Chondrocyte (in vitro differentiated cells): ENCODE data around the gene ATP8A1. TPM values are rescaled to one million over a fixed set of nuclear protein-coding genes. Genes with fewer than 3 reads are reported as not detected.

Experiments used
- DNase-seq: peaks from one replicate; pipeline ENCODE4 v3.0.0; 2021; ENCODE audit warnings: mixed read lengths, low spot score
- H3K27ac Mint-ChIP-seq: one replicate; pipeline ENCODE4 v1.8.0; 2021; ENCODE audit warnings: mild to moderate bottlenecking, moderate library complexity, mixed read lengths; ENCODE audit not compliant: unreplicated experiment
- H3K27me3 Mint-ChIP-seq: 2 replicates; pipeline ENCODE4 v1.8.0; 2021; ENCODE audit warnings: low read depth, mixed read lengths
- H3K36me3 Mint-ChIP-seq: 2 replicates; pipeline ENCODE4 v1.8.0; 2021; ENCODE audit warnings: low read depth, mixed read lengths
- H3K4me1 Mint-ChIP-seq: 2 replicates; pipeline ENCODE4 v1.8.0; 2021; ENCODE audit warnings: low read depth, mild to moderate bottlenecking, mixed read lengths
- H3K4me3 Mint-ChIP-seq: one replicate; pipeline ENCODE4 v1.8.0; 2021; ENCODE audit warnings: mild to moderate bottlenecking, moderate library complexity, mixed read lengths; ENCODE audit not compliant: unreplicated experiment
- H3K9me3 Mint-ChIP-seq: 2 replicates; pipeline ENCODE4 v1.8.0; 2021; ENCODE audit warnings: low read depth, mixed read lengths
- CTCF ChIP-seq: fragments of 200-600 bp; sonication (generic); IDR thresholded peaks from 2 replicates; pipeline ENCODE4 v1.5.0; 2021; ENCODE audit warnings: antibody characterized with exemption, mild to moderate bottlenecking, moderate library complexity
- total RNA-seq: library from RNA; stranded (reverse); gene quantifications from 3 replicates; pipeline ENCODE4 v1.2.1, GENCODE V29; 2021

ATP8A1 gene
- total RNA-seq, 1 donor from 2014 or later: 0.25 TPM

DNA sequence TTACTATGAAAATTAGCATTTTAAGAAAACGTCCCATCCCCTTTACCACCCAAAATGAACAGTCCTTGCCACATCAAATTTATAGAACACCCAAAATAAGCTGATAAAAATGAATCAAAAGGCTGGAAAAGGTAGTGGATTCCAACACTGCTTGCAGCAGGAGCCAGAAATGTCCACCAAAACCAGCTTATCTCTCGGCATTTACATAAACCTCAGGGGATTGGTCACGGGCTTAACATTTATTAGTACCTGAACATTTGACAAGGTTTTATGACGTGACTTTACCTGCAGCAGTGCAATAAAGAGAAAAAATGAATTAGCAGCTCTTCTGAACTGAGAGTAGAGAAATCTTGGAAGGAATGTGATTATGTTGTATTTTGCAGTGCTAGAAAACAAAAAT is 31.6 kb downstream of the ATP8A1 start:
- H3K9me3 Mint-ChIP-seq: no peaks in the 10 kb centered on the region
- no peak for TF ChIP-seq CTCF
- H3K27me3 Mint-ChIP-seq: peaks cover 10% of the 10 kb centered on the region
- H3K4me3 Mint-ChIP-seq: no peak overlapping the region
- no peaks in the 10 kb centered on the region for H3K36me3 Mint-ChIP-seq
- no peak for DNase-seq
- no peak overlapping the region for H3K27ac Mint-ChIP-seq
- no peaks in the 10 kb centered on the region for H3K4me1 Mint-ChIP-seq

DNA sequence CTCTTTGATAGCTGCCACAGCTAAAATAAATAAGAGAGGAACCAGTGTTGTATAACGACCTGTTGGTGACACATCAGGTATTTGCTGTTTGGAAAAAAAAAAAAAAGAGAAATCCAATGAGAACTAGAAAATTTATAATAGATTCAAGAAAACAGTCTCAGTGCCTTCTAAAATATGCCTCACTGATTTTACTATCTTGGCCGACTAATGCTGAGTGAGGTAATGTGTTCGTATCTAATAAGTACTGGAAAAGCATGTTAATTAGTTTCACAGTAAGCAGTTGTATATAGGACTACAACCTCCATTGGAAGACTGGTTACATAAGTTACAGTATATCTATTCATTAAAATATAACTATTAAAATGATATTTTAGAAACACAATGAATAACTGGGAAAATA is 32.4 kb downstream of the ATP8A1 start:
- H3K27ac Mint-ChIP-seq: no peak overlapping the region
- no peak for TF ChIP-seq CTCF
- no peaks in the 10 kb centered on the region for H3K9me3 Mint-ChIP-seq
- peaks cover 12% of the 10 kb centered on the region for H3K27me3 Mint-ChIP-seq
- H3K4me3 Mint-ChIP-seq: no peak overlapping the region
- no peaks in the 10 kb centered on the region for H3K36me3 Mint-ChIP-seq
- no peak for DNase-seq
- no peaks in the 10 kb centered on the region for H3K4me1 Mint-ChIP-seq

DNA sequence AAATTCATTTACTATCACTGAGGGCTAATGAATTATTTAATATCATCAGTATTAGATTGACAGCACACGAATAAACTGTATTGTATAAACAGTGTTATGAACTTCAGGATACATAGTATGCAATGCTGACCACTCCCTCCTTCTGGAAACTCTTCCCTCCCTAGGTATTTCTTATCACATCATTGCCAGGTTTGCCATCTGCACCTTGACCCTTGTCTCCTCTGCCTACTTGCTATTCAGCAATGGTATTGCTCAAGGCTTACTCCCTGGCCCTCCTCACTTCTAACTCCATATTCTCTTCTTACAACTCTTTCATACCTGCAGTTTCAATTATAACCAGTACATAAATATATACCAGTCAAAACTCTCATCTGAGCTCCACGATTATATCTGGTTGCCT is 38.9 kb downstream of the ATP8A1 start:
- peaks cover 1% of the 10 kb centered on the region for H3K27me3 Mint-ChIP-seq
- no peak overlapping the region for H3K4me3 Mint-ChIP-seq
- no peaks in the 10 kb centered on the region for H3K36me3 Mint-ChIP-seq
- H3K27ac Mint-ChIP-seq: no peak overlapping the region
- DNase-seq: no peak
- H3K9me3 Mint-ChIP-seq: no peaks in the 10 kb centered on the region
- H3K4me1 Mint-ChIP-seq: no peaks in the 10 kb centered on the region
- no peak for TF ChIP-seq CTCF

DNA sequence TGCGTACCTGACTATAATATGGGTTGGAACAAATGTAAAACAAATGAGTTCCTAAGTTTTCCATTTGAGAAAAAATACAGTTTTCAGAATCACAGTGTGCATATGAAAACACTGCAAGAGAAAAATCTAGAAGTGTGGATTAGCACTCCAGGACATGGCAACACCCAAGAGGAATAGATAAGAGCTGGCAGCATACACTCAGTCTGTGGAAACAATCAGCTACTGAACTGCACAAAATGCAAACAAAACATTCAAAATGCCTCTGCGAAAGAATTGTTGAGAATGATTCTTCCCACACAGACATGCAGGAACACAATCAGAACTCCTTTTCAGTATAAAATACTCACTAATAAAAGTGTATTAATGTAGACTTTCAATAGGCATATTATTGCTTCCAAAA is 39.9 kb downstream of the ATP8A1 start:
- Mint-ChIP-seq H3K27ac (no peak overlapping the region), H3K27me3 (peaks cover 1% of the 10 kb centered on the region), H3K36me3 (no peaks in the 10 kb centered on the region), H3K4me3 (no peak overlapping the region), H3K9me3 (no peaks in the 10 kb centered on the region), H3K4me1 (no peaks in the 10 kb centered on the region)
- no peak for TF ChIP-seq CTCF
- no peak for DNase-seq

GRCh38 chr4:42616572-42616971 is 40.3 kb downstream of the ATP8A1 start:
- Mint-ChIP-seq H3K27ac (no peak overlapping the region), H3K27me3 (peaks cover 1% of the 10 kb centered on the region)

More at GRCh38 chr4:42616572-42616971, 40.3 kb downstream of the ATP8A1 start:
- no peak for DNase-seq
- no peak overlapping the region for H3K4me3 Mint-ChIP-seq
- no peaks in the 10 kb centered on the region for H3K9me3 Mint-ChIP-seq
- TF ChIP-seq CTCF: no peak
- H3K36me3 Mint-ChIP-seq: no peaks in the 10 kb centered on the region
- H3K4me1 Mint-ChIP-seq: no peaks in the 10 kb centered on the region
